HTR-8/SVneo (cell line): ENCODE measurements around the gene S100A8.
A peak's percentile ranks its signal among the peaks of the same experiment; 100 is the strongest.
"Not testable (repeated sequence)": the region's sequence is repeated elsewhere in the genome, so short reads cannot be mapped to it uniquely, and the experiment has no call there.

Experiments
- DNase-seq: peaks from one replicate; pipeline ENCODE4 v3.0.0; 2011; ENCODE audit warnings: low spot score, mixed read lengths; ENCODE audit not compliant: insufficient read length
- FAIRE-seq: peaks from 2 replicates; lab custom pipeline; 2011; peaks lifted over from hg19 to GRCh38; lab: Jason Lieb, UNC

S100A8 gene

DNA sequence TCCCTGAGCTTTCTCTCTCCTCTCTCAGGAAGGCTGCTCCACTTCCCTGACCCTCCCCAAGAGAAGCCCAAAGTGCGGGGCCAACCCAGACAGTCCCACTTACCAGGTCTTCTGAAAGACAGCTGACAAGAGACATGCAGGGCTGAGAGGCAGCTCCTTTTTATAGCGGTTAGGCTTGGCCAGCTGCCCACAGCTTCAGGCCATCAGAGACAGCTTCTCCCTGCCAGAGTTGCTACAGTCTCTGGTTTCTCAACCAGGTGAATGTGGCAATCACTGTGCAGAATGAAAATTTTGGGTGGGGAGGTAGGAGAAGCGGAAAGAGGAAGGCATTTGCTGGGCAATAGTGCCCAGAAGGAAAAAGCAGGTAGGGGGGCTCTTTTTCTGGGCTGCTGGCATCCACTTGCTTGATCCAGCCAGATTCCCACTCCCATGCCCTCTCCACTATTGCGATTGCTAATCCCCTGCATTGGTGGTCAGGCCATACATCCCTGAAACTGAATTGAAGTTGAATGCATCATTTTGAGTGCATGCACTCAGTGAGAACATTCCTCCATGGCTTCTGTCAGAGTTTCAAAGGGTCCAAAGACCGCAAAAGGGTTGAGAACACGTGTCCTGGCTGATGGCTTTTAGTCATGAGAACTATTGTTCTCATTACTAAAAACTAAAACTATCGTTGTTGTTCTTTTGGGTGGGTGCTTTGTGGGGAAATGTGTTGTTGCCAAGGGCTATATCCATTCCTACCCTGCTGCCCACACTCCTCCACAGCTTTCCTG is at the start of gene S100A8:
TSS of gene S100A8 (minus strand) at position 136 of the 773 bp plus-strand sequence. CDS start 538 bp downstream, outside the sequence.
- DNase-seq (no peak), FAIRE-seq (no peak)

DNA sequence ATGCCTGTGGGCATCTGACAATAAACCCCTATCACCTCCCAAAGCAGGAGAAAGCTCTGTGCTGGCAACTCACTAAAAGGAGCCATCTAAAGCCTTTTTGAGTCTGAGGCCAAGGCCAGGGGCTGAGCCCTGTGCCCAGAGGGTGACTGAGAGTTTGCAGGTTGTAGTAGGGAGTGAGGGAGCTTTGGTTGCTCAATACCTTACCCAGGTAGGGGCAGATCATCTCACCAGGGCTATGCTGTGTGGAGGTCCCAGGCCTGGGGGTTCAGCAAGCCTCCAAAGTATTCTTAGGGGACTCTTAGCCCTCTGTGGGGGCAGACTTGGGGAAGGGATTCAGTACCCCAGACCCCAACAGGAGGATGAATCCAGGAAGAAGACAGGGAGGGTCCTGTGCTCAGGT is 48.4 kb upstream of the S100A8 start:
- DNase-seq (no peak), FAIRE-seq (no peak)

DNA sequence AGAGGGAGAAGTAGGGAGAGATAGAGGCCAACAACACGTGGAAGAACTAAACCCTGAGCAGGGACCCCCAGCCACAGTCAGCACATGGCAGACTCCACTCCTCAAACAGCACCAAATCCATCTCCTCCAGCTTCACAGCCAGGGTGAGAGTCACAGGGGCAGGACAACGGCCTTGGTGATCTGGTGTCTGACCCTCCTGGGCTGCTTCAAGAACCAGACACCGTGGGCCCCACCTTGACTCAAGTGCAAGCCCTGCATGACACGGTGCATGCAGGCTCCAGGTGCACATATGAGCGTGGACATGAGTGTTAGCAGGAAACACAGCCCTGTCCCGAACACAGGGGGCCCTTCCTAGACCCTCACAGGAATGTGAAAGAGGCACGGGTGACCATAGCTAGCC is 47.7 kb upstream of the S100A8 start:
- DNase-seq, result no peak
- no peak for FAIRE-seq

DNA sequence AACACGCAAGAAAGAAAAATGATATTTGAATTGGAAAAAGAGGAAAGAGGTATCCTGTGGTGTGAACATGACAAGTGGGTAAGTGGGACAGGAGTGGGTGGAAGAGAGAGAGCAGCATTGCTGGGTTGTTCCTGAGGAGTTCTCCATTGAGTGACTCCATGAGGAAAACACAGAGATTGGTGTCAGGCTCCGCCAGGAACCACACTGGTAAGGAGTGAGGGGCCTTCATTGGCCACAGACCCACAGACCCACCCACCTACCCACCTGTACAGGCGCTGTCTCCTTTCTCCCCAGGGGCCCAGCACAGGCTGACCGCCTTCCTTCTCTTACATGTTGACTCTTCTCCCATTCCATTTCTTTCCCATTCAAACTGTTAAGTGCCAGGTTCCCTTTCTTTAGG is 46.4 kb upstream of the S100A8 start:
- DNase-seq (no peak), FAIRE-seq (no peak)

DNA sequence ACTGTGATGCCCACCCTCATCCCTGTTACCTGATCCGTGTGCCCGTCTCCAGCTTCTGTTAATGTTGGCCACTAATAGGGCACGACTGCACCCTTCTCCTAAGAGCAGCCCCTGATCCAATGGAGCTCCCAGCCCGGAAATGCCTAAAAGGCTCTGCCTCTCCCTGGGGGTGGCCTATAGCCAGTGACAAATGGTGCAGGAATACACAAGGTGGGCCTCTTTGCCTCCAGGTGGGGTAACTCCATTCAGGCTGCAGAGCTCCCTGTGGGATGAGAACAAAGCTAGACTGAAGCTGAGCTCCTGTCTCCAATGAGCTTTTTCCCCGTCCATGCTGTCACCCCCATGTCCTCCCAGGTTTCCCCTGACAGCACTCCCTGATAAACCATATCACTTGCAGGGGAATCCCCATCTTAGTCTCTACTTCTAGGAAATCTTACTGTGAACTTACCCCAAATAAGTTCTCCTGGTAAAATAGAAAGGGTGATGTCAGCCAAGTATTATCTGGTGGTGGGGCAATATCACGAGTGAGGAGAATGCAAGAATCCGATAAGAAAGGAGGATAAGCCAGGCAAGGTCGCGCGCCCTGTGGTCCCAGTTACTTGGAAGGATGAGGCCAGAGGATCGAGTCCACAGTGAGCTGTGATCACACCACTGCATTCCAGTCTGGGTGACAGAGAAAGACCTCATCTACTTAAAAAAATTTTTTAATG is 44.0 kb upstream of the S100A8 start:
- DNase-seq (no peak), FAIRE-seq (no peak)

DNA sequence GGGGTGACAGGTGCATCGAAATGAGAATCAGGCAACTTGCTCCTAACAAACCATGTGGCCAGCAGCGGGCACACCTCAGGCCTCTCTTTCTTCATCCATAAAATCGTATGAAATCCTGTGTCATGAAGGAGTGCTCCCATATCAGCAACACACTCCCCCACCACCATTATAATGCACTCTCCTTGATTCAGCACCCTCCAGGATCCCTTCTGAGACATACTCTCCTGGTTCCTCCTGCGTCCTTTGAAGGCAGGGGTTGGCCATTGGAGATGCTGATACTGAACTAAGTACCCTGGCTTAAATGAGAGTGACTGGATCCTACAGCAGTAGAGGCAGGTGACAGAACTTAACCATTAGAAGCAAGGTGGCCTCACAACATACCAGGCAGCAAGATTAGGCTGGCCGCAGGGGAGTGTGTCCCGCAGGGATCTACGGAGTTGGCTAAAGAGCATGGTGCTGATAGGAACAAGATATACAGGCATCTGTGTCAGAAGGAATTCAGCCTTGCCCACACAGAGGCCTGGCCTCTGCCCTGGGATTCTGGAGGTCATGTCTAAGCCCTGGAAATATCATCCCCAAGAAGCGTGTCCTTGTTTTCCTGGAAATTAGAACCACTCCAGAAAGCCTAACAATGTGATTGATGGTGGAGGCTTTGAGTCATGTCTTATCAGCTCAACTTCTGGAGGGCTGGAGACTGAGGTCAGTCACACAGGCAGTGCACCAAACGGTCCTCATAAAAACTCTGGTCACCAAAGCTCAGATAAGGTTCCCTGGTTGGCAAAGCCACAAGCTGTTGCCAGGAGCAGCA is 42.2 kb upstream of the S100A8 start:
- no peak for FAIRE-seq
- no peak for DNase-seq

DNA sequence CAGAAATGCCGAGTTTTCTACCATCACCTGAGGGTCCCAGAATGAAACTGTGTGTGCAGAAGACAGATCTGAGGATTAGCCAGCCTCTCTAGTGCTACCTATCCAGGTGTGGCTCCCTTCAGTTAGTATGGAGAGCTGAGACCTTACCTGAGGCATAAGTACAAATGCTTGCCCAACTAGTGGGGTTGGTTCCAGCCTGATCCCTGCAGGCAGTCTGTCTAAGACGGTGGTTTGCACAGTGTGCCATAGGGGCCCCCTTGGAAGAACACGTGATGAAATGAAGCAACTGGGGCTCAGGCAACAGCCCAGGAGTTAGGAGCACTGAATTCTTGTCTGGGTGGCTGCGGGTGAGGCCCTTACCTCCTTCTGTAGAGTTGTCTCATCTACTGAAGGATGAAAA is 41.1 kb upstream of the S100A8 start:
- FAIRE-seq, result no peak

DNA sequence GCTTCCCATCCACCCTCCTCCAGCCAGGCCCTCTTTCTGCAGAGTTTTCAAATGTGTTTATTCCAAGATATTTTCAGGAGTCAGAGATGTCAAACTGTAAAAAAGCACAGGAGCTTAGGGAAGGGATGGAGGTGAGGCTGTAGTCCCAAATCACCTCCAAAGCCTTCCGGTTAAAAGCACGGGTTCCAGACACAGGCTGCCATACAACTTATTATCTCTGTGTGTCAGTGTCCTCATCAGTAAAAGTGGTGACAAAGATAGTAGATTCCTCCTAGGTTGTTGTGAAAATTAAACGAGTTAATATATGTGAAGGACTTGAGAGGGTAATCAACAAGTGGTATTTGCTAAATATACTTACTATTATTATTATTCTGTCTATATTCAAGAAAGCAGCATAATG is 40.6 kb upstream of the S100A8 start:
- no peak for DNase-seq
- FAIRE-seq, result no peak

More for the DNA sequence above, 41.1 kb upstream of the S100A8 start:
- DNase-seq, result no peak

DNA sequence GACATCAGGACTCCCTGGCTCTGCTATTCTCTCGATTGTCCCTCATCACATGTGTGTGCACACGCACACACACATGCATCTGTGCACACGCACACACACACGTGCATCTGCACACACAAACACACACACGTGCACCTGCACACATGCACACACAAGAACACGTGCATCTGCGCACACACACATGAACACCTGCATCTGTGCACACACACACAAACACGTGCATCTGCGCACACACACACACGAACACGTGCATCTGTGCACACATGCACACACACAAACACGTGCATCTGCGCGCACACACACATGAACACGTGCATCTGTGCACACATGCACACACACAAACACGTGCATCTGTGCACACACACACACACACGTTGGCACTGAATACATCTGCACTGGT is 40.1 kb upstream of the S100A8 start:
- FAIRE-seq (no peak), DNase-seq (no peak)

DNA sequence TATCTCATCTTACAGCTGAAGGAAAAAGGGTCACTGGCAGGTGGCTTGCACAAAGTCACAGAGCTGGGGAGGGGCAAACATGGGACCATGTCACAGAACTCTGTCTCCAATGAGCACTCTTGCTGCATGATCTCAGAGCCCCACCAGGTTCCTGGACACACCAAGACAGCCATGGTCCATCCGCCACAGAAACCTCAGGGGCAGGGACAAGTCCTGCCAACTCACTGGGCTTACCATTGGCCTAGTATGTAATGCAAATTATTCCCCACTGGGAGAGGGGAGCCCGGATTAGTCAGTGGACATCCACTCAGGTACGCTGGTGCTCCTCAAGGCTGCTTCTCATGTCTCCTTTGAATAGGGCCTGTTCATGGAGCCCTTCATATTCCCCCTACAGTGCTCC is 39.7 kb upstream of the S100A8 start:
- DNase-seq (no peak), FAIRE-seq (no peak)

DNA sequence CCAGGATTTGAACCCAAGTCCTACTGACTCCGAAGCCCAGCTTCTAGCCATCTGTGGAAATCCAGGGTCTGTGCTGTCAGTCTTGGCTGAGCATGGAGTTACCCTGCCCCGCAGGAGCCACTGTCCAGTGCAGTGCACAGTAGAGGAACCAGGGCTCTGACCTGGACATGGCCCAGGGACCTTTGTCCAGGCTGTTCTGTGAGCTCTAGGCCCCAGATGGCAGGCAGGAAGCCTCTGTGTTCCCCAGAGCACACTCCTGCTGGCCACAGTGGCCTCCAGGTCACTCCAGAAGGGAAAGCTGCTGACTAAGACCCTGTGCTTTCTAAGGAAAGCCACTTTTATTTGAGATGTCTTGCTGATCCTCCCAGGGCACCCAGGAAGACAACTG is 39.3 kb upstream of the S100A8 start:
- FAIRE-seq (no peak), DNase-seq (no peak)

DNA sequence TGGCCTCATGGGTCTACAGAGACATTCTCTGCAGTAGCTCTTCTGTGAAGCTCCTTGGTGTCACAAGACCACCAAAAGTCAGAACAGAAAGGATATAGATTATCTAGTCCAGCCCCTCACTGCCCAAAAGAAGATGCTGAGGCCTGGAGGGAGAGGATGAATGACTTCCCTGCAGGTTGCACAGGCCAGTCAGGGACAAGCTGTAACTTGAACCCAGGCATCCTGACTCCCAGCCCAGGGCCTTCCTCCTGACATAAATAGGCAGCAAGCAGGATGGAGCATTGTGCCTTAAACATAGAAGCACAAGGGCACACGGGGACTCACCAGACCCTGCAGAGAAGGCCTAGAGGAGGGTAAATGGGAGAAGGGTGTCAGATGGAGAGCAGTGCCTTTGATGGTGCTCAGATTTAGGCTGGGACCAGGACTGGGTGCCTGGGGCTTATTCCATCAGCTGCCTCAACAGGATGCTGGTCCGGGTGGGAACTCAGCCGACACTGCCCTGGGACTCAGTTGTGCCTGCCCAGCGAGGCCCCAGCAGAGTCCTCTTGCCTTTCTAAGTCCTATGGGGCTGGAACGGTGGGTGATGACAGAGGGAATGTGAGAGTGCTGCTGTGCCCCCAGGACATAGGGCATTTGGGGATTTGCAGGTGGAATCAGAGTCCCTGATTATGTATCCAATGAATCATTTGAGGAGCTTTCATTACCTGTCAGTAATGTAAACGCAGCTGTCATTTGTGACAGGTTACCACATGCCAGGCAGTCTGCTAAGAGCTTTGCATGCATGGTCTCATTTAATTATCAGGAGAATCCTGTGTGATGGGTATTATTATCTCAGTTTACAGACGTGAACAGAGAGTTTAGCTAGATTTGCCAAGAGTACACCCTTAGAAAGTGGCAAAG is 38.6 kb upstream of the S100A8 start:
- FAIRE-seq, result no peak
- DNase-seq, result no peak

DNA sequence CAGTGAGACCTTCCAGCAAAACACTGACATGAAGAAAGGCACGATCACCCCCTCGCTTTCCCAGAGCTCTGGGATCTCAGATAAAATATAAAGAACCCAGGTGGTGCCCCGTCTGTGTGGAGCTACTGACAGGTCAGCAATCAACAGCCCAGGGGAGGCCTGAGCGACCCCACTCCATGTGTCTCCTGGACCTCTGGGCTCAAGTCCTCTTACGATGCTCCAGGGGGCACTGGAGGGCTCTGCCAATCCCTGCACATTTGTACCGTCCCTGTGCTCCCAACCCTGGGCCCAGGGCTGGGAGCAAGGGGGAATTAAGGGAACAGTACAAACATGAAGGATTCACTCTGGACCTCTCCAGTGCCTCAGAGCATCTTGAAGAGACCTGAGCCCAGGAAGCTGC is 37.9 kb upstream of the S100A8 start:
- FAIRE-seq (no peak), DNase-seq (no peak)

DNA sequence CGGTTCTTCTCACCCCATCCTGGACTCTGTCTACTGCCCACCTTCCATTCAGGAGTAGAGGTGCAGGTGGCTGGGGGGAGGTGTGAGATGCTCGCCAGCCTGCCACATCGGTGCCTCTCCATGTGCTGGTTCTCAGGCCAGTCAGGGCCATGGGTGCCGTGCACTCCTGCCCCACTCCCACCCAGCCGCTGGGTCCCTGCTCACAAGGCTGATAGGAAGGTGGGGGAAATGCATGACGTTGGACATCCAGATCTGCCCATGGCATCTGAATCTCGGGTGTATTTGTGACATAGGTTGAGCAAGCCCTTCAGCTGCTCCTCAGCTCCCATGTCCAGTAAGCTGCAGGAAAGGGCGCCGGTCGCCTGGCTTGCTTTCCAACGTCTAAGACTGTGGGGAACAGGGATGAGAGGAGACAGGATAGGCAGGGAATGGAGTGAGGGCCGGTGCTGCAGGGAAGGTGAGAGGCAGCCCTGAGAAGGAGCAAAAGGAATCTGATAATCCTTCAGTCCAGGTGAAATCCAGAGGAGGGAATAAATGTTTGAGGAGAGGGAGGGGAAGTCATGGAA is 37.3 kb upstream of the S100A8 start:
- no peak for FAIRE-seq

DNA sequence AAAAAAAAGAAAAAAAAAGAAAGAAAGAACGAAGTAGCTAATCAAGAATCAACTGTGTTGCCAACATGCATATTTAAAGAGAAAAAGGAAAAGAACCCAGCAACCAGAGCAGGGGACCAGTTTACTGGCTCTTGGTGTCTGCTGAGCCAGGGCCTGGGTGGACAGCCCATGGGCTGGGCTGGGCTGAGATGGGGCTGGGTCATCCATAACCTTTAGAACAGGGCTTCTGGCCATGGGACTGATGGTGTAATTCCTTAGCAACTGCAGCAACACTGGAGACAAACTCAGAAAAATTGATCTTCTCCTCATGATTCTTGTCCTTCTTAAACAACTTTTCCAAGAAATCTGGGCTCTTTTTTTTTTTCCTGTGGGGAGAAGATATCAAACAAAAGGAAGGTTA is 35.9 kb upstream of the S100A8 start:
- FAIRE-seq (no peak), DNase-seq (no peak)

More for the DNA sequence above, 37.3 kb upstream of the S100A8 start:
- DNase-seq, result no peak

DNA sequence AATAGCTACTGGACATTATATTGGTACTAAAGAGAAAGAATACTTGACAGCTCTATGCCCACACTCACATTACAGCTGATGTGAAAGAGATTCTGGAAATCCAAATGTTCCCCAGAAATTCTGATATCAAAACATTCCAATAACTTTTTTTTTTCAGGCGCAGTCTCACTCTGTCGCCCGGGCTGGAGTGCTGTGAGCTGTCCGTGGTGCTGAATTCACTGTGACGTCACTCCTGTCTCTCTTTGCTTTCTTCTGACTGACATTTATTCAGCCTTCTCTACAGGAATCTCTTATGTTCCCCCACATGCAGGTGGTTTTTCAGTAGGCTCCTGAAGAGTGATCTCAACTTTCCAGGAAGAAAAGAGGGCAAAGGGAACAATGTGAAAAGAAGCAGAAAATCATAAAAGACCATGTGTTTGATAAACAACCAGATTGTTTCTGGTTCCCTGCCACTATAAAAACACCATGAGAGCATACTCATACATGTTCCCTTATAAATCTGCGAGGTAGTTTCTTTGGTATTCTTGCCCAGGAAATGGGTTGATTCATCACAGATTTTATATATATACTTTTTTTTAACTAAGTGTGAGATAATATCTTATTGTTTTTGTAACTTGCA is 31.7 kb upstream of the S100A8 start:
- DNase-seq (peak; percentile 30), FAIRE-seq (no peak)

DNA sequence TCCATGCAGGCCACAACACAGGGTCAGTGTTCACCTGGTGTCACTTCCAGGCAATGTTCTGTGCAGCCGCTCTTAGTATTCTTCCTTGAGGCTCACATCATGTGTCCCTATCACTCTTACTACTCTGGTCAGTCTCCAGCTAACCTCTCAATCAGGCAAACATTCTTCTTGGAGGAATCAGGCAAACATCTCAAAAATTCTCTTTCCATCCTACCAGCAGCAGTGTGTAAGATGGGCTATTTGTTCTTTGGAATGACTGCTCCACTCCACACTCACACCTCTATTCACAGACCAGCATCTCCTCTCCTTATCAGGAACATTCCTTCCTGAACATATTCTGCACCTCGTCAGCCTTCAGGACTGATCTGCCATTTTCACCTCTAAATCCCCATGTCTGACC is 29.4 kb upstream of the S100A8 start:
- FAIRE-seq, result no peak
- no peak for DNase-seq

DNA sequence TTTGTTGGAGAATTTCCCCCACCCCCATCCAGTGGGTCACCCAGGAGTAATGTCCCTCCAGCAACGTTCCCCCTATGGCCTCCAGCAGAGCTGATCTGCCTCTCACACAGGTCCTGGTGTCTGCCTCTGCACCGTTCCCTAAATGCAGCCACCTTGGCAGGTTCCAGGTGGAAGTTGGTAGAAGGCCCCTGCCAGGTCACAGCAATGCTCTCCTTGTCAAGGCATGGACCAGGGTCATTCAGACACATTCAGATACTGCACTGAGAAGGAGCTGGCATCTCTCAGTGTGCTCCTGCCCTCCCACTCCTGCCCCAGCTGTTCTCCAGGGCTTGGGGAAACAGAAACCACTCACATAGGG is 28.5 kb upstream of the S100A8 start:
- DNase-seq, FAIRE-seq: not testable (repeated sequence)

DNA sequence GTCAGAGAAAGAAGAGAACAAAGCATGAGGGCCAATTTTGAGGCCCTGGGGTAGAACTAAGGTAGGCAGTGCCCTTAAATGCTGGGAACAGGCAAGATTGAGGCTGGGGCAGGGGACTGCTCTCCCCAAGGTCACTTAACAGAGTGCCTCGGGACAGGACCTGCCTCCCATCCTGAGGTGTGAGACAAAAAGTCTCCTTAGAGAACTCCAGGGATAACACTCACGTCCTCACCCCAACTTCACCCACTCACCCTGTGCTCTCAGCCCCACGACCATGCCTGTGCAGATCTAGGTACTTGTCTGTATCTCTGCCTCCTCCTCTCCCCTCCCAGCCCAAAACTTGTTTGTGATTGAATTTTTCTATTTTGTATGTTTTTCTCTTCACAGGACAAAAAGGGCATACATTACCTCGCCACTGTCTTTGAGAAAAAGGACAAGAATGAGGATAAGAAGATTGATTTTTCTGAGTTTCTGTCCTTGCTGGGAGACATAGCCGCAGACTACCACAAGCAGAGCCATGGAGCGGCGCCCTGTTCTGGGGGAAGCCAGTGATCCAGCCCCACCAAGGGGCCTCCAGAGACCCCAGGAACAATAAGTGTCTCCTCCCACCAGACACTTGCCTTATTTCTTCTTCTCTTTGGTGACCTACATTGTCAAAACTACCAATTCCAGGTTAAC is 28.0 kb upstream of the S100A8 start:
- not testable (repeated sequence) for DNase-seq, FAIRE-seq
